ENCODE results near the gene NPIPB6.
"Not testable (repeated sequence)": the region's sequence is repeated elsewhere in the genome, so short reads cannot be mapped to it uniquely, and the experiment has no call there.

The NPIPB6 gene

GRCh38 chr16:28363408-28363807, at the start of gene NPIPB6:
Gene NPIPB6, minus strand, starts transcription at chr16:28363508. Its CDS starts 686 bp downstream, at chr16:28362822.
- DNase-seq: not testable (repeated sequence)

DNA sequence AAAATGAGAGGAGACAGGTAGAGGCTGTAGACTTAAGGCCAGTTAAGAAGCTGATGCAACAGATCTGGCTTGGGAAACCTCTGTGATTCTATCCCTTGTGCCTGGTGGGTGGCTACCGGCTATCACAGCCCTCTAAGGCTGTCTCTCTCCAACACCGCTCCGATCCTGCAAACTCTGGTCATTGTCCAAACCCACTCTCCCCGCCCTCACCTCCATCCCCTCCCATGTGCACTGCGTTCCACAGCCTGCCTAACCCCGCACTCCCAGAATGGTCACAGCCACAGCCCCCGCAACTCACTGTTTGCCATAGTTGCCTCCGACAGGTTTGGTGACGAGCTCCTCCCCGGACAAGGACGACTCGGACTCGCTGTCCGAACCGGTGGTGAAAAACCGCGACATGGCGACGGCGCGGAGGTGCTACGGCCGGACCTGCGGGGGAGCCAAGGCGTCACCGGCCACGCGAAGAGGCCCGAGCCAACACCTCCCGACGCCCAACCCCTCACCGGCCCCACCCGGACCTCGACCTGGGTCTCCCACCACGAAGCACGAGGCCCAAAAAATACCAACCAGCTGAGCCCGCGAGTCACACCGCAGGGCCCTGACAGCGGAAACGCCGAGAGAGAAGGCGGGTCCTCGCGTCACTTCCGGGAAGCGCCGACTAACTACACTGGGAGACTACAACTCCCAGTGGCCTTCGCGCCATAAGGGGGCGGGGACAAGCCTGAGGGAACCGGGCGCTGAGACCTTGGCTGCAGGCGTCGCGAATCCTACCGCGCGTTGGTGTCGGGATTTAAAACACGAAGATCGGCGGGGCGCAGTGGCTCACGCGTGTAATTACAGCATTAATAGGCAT, 40.1 kb upstream of the NPIPB6 start, which contains the start of gene EIF3CL:
TSS of gene EIF3CL (minus strand) at position 622 of the 853 bp plus-strand sequence. CDS start at position 399, 223 bp downstream.
- DNase-seq: not testable (repeated sequence)

GRCh38 chr16:28392054-28392453, 28.7 kb upstream of the NPIPB6 start:
- not testable (repeated sequence) for DNase-seq

- not testable (repeated sequence) for DNase-seq
Measured at GRCh38 chr16:28382177-28382867, 19.0 kb upstream of the NPIPB6 start.

DNA sequence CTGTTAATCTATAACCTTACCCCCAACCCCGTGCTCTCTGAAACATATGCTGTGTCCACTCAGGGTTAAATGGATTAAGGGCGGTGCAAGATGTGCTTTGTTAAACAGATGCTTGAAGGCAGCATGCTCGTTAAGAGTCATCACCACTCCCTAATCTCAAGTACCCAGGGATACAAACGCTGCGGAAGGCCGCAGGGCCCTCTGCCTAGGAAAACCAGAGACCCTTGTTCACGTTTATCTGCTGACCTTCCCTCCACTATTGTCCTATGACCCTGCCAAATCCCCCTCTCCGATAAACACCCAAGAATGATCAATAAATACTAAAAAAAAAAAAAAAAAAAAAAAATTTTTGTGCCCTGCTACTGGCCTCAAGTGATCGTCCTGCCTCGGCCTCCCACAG, 14.5 kb upstream of the NPIPB6 start:
- not testable (repeated sequence) for DNase-seq

DNA sequence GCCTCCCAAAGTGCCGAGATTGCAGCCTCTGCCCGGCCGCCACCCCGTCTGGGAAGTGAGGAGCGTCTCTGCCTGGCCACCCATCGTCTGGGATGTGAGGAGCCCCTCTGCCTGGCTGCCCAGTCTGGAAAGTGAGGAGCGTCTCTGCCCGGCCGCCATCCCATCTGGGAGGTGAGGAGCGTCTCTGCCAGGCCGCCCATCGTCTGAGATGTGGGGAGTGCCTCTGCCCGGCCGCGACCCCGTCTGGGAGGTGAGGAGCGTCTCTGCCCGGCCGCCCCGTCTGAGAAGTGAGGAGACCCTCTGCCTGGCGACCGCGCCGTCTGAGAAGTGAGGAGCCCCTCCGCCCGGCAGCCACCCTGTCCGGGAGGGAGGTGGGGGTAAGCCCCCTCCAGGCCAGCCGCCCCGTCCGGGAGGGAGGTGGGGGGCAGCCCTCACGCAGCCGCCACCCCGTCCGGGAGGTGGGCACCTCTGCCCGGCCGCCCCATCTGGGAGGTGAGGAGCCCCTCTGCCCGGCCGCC, 13.9 kb upstream of the NPIPB6 start:
- DNase-seq: not testable (repeated sequence)

- not testable (repeated sequence) for DNase-seq
Measured at GRCh38 chr16:28375115-28375514, 11.8 kb upstream of the NPIPB6 start.

- DNase-seq: not testable (repeated sequence)
Measured at GRCh38 chr16:28374281-28374680, 11.0 kb upstream of the NPIPB6 start.

- DNase-seq: not testable (repeated sequence)
Measured at GRCh38 chr16:28367926-28368325, 4.6 kb upstream of the NPIPB6 start.

DNA sequence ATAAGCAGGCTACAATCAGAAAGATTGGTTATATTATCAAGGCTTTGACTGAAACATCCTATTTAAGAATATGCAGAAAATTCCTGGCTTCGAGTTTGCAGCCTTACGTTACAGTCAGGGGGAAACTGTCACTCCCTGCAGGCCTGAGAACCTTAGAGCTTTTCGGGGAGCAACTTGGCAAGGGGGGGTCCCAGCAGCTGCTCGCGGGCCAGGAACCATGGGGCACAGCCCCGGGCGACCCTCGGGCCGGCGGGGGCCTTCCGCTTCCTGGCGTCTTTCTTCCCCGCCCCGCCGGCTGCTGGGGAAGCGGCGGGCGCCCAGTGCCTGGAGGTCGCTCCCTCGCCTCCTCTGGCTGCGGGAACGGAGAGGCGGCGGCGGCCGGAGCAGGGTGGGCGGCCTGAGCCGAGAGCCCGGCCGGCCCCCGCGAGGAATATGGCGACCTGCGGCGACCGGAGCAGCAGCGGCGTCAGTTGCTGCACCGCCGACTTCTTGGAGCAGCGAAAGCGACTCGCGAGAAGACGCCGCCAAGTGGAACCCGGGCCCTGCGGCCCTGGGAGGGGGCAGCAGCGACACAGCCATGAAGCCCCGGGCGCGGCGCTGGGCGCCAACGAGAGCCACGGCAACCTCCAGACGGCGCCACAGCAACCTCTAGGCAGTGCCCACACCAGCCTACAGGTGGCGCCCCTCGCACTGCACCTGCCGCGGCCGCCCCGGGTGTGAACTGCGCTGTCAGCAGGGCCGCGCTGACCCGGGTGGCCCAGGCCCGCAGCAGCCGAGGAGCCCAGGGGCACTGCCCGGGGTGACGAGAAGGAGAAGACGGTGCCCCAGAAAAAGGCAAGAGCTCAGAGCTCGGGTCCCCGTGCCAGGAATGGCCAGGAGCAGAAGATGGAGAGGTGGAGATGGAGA, 1.2 kb upstream of the NPIPB6 start:
- not testable (repeated sequence) for DNase-seq

DNA sequence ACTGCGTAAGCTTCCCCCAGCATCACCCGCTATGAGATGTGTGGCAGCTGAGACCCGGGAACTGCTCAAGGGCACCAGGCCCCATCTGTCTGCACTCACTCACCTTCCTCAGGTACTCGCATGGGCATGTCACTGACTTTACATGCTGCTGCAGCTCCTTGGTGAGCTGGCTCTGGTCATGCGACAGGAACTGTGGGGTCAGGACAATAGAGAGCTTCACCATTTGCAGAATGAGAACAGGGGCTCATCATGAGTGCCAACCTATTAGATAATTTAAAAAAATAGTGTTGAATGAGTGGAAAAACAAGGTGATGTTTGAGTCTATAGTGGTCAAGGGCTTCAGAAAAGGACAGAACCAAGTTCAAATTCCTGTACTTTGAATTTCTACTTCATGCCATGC, 708 bp downstream of the NPIPB6 start:
- not testable (repeated sequence) for DNase-seq

DNA sequence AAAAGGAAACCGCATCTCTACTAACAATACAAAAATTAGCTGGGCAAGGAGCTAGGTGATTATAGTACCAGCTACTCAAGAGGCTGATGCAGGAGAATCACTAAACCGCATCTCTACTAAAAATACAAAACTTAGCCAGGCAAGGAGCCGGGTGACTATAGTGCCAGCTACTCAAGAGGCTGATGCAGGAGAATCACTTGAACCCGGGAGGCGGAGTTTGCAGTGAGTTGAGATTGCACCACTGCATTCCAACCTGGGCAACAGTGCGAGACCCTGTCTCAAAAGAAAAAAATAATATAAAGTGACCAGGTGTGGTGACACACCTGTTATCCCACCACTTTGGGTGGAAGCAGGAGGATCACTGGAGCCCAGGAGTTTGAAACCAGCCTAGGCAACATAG, 25.1 kb downstream of the NPIPB6 start:
- not testable (repeated sequence) for DNase-seq

DNA sequence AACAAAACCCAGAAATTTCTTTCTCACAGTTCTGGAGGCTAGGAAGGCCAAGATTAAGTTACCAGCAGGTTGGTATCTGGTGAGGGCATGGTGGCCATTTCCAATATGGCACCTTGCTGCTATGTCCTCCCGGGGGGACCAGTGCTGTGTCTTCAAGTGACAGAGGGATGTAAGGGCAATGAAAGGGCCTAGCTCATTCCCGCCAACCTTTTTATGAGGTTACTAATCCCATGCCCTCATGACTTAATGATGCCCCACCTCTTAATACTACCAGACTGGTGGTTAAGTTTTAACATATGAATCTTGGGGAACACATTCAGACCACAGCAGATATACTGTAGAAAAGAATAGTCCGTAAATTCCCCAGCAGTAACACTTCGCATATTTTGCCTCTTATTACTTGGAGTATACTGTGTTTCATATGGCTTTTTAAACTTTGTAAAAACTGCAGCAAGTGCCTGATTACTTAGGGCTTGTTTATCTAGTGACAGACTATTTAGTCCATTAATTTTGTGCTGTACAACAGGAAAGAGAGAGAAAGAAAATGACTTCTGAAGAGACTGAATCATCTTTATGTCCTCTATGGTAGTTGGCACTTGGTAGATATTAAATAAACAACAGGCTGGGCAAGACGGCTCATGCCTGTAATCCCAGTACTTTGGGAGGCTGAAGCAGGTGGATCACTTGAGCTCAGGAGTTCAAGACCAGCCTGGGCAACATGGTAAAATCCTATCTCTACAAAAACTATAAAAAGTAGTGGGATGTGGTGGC, 26.2 kb downstream of the NPIPB6 start:
- DNase-seq: peak; percentile 4

GRCh38 chr16:28335678-28336077, 27.6 kb downstream of the NPIPB6 start:
- DNase-seq: not testable (repeated sequence)

DNA sequence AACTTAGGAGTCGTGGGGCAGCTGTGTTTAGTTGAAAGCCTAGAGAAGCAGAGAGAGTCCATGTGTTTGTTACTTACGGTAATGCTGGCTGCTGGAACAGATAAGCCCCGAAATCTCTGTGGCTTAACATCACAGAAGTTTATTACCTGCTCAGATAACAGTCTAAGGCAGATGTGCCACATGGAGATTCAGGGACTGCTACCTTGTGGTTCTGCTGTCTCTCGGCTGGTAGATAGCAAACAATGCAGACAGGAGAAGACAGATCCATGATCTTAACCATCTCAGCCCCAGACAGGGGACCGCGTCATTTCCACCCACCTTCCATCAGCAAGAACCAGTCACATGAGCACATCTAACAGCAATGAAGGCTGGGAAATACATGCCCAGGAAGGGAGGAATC, 30.7 kb downstream of the NPIPB6 start:
- not testable (repeated sequence) for DNase-seq

DNA sequence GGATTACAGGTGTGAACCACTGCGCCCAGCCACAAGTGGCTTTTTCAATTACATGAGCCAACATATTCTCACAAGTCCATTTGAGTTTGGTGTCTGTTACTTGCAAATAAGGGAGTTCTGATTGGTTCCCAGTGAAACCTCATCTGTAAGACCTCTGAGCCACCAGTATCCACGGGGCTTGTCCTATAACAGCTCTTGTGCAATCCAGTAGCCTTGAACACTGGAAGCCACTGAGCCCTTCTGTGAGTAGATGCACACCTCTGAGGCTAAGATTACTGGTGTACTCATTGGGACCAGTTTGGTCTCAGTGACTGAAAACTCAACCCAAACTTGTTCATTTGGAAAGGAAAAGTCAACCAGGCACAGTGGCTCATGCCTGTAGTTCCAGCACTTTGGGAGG, 32.3 kb downstream of the NPIPB6 start:
- DNase-seq: not testable (repeated sequence)

DNA sequence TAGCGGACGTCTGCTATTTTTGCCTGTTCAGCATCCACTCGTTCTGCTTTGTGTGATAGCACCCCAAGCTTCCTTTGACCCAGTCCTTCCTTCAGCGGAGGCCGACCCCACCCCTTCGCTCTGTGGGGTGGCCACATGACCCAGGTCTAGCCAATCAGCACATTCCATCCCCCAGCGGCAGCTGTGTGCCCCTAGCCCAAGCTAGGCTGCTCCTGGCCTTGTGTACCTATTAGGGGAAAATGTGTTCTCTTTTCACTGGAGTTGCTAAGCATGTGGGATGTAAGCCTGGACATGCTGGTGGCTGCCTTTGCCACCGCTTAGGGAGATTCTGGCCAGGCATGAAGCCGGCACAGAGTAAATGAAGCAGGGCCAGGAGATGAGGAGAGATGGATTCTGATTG, 33.1 kb downstream of the NPIPB6 start:
- not testable (repeated sequence) for DNase-seq

DNA sequence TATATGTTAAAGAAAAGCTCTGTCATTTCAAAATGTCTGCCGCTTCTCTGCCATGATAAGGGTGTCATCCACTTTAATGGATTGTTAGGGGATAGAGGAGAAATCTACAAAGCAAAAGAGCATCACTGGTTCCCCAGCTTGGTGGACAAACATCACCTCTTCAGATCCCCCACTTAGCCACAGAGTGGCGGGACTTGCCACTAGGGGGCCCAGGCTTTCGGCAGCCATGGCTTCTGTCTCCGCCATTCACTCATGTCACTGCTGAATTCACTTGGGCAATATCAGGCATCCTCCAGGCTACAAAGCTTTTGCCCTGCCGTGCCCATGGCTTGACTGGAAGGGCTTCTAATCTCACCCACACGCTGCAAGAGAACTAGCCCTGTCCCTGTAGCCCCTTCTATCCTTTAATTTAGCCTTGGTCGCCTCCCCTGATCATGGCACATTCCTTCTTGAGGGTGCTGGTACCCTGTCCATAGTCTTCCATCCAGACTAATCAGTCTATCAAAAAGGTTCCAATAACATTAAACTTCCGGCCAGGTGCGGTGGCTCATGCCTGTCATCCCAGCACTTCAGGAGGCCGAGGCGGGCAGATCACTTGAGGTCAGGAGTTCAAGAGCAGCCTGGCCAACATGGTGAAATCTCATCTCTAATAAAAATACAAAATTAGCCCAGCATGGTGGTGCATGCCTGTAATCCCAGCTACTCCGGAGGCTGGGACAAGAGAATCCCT, 36.3 kb downstream of the NPIPB6 start:
- DNase-seq: peak; percentile 5

DNA sequence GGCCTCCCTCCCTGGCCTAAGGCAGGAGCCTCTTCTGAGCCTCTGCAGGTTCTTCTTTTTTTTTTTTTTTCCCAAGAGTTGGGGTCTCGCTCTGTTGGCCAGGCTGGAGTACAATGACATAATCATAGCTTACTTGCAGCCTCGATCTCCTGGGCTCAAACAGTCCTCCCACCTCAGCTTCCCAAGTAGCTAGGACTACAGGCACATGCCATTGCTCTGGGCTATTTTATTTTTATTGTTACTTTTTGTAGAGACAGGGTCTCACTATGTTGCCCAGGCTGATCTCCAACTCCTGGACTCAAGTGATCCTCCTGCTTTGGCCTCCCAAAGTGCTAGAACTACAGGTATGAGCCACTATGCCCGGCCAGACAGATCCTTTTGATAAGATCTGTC, 38.4 kb downstream of the NPIPB6 start:
- DNase-seq: no peak

GRCh38 chr16:28324235-28324886, 38.9 kb downstream of the NPIPB6 start:
- no peak for DNase-seq

Measured in kidney glomerular epithelial cell (primary cell).